Femur (tissue), 1 donor: ENCODE data around the gene CAPS.
A peak's percentile ranks its signal among the peaks of the same experiment; 100 is the strongest.
"Not testable (repeated sequence)": the region's sequence is repeated elsewhere in the genome, so short reads cannot be mapped to it uniquely, and the experiment has no call there.

Experiments
- DNase-seq: peaks from one replicate; pipeline ENCODE4 v3.0.0-alpha.2; 2017

The CAPS gene

DNA sequence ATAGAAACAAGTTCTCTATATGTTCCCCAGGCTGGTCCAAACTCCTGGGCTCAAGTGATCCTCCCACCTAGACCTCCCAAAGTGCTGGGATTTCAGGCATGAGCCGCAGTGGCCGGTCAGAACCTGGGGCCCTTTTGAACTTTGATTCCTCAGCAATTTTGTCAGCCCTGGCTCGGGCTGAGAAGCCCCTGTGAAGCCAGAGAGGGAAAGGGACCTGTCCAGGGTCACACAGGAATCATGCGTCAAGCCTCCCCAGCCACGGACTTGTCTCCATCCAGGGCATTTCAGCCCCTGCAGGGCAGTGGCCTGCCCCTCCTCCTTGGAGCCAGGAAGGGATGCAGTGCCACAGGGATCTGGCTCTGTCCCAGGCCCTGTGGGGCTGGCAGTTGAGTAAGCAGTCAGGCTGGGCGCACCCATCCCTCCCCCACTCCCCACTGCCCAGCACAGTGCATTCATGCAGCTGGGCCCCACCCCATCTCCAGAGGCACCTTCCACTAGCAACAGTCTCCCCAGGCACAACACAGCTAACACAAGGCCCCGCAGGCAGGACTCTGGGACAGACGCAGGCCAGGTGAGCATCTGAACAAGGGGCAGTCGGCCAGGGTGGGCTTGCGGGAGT, at the start of gene CAPS:
TSS of gene CAPS (plus strand) at position 516 of the 619 bp plus-strand sequence. CDS start 153 bp downstream, outside the sequence.
- no peak for DNase-seq

DNA sequence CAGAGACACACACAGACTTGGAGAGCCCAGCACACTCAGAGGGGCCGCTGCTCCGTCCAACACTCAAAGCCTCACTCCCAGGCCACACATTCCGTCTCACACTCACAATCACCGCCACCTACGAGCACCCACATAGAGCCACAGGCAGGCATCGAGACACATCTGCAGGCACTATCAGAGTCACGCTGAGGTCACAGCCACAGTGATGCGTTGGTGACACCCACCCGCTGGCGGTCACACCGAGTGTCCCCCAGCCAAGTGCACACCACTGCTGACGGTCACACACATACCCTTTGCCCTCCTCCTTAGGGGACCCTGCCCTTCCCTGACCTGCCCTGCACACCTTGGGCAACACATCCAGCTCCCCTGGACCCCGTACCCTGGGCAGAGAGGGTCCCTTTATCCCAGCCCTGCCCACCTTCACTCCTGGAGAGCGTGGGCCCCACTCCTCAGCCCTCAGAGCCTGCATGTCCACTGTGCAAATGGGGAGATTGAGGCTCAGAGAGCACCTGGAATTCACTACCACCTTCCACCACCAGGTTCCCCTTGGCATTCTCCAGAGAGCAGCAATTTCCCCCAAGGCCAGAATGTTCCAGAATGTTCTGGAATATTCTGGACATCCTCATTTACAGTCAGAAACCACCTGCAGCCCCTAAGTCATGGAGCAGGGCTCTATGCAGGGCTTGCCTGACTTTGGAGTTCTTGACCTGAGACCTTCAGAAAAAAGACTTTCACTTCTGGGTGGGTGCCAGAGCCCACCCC, 49.1 kb upstream of the CAPS start:
- DNase-seq = no peak

- no peak for DNase-seq
These were observed 48.3 kb upstream of the CAPS start for GRCh38 chr19:5865772-5866171.

DNA sequence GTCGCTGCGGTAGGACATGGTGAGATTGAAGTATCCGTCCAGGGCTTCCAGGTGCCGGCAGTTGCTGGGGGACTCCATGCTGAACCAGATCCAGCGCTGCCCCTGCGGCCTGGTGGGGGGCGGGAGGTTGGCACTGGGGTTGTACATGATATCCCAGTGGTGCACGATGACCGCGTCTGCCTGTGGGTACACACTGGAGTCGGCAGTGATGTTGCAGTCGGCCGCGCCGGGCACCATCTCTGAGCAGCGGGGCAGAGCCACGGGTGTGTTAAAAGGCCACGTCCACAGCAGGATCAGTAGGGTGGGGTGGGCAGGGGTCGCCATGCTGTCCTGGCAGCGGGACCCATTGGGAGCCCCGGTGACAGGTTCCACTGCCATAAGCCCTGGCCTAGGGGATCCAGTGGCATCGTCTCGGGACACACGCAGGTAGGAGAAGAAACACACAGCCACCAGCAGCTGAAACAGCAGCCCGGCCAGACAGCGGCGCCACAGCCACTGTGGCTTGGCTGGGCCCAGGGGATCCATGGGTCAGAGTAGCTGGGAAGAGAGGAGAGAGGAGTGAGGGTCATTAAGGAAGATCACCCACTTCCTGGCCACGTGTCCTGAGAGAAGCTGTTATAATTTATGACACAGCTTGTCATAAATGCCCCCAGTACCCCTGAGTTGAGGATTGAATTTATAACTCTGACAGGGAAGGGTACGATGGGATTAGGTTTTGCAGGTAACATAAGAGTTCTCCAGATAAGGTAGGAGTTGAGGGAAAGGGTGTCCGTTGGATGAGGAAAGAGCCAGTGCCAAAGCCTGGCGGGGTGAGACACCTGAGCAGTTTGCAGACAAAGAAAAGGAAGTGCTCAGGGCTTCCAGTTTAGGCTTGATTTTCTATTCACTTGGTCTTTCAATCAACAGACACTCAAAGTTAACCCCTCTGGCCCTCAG, 46.6 kb upstream of the CAPS start:
- DNase-seq = no peak

DNA sequence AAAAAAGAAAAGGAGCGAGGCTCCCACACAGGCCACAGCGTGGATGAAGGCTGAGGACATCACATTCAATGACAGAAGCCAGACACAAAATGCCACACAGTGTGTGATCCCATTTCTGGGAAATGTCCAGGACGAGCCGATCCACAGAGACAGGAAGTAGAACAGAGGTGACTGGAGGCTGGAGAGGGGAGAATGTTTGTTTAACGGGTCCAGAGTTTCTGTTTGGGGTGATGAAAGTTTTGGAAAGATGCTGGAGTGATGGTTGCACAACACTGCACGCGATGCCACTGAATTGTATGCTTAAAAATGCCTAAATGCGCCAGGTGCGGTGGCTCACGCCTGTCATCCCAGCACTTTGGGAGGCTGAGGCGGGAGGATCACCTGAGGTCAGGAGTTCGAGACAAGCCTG, 43.1 kb upstream of the CAPS start:
- DNase-seq = no peak

DNA sequence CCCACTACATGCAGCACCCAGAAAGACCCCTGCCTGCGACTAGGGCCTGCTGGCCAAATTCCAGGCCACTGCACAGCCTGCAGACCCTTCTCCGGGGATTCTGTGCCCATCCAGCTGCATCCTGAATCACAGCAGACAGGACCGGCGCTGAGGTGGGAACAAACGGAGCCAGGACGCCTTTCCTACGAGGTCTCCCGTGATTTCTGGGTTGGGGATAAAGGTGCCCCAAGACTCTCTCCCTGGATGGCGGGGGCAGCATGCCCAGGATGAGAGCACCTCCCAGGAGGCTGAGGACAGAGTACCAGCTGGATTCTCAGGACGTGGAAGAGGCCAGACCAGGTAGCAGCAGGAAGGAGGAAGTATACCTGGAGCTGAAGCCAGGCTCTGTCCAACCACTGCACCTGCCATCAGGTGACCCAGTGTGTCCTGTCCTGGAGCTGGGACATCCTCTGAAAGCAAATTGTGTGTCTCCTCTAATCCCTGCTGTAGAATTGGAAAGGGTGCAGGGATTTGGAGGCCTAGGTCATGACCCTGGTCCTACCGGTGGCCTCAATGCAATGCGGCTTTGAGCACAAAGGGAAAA, 40.3 kb upstream of the CAPS start:
- DNase-seq = no peak

DNA sequence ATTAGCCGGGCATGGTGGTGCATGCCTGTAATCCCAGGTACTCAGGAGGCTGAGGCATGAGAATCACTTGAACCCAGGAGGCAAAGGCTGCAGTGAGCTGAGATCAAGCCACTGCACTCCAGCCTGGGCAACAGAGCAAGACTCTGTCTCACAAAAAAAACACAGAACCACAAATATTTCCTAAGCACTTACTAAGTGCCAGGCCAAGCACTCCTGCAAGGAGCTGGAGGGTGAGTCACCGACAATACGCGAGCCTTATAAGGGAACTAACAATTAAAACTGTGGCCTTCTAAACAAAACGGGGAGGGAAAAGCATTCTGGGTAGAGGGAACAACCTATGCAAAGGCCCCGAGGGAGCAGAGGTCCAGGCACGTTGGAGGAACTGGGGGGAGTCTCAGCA, 39.6 kb upstream of the CAPS start:
- not testable (repeated sequence) for DNase-seq

DNA sequence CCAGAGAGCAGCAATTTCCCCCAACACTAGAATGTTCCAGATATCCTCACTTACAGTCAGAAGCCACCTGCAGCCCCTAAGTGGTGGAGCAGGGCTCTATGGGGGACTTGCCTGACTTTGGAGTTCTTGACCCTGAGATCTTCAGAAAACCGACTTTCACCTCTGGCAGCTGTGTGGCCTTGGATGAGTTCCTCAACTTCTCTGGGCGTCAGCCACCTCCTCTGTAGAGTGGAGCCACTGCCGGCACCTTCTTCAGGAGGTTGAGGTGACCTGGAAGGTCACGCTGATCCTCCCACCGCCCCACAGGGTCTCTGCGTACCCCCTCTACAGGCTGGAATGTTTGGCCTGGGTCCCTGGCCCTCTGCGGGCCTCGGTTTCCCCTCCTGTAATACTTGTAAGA, 36.6 kb upstream of the CAPS start:
- no peak for DNase-seq

DNA sequence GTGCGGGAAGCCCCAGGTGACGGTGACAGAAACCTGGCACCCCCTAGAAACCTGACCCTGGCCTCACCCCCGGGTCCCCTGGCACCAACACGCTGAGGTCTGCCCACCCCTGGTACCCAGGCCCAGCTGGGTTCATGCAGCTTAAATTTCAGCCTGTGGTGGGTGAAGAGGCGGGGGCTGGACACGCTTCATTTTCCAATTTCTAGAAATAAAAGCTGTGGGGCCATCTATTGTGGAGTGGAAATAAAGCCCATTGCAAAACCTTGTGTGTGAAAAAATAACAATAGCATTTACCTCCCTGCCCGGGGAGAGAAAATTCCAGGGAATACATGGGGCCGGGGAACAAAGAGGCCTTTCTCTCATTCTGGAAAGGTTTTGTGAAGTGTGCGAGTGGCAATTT, 36.2 kb upstream of the CAPS start:
- no peak for DNase-seq

DNA sequence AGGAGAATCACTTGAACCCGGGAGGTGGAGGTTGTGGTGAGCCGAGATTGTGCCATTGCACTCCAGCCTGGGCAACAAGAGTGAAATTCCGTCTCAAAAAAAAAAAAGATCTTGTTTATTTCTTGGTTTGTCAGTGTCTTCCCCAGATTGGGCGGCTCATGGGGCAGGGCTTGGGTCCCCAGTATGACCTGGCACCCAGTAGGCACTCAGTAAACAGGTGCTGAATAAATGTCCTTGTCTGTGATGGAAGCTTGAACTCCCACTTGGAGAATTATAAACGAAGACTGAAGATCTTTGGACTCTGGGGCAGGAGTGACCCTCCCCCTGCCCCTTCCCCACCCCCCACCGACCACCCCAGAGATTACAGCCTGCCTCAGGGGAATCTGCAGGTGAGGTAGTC, 33.9 kb upstream of the CAPS start:
- no peak for DNase-seq

GRCh38 chr19:5880604-5881078, 33.4 kb upstream of the CAPS start:
- DNase-seq = peak; percentile 86

GRCh38 chr19:5881543-5882299, 32.3 kb upstream of the CAPS start:
- no peak for DNase-seq

DNA sequence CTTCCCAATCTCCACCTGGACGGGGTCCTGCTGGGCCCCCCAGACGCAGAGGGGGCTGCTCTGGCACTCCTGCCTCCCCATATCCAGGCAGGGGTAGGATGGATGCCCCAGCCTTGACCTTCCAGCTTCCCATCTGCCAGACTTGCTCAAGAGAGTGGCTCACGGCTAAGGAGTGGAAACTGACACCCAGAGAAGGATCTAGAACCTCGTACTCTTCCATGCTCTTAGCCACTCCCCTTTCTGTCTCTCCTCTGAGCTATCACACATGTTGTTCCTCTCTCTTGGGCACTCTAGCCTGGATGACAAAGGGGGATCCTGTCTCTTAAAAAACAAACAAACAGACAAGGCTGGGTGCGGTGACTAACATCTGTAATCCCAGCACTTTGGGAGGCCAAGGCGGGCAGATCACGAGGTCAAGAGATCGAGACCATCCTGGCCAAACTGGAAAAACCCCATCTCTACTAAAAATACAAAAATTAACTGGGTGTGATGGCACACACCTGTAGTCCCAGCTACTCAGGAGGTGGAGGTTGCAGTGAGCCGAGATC, 31.6 kb upstream of the CAPS start:
- DNase-seq = no peak

DNA sequence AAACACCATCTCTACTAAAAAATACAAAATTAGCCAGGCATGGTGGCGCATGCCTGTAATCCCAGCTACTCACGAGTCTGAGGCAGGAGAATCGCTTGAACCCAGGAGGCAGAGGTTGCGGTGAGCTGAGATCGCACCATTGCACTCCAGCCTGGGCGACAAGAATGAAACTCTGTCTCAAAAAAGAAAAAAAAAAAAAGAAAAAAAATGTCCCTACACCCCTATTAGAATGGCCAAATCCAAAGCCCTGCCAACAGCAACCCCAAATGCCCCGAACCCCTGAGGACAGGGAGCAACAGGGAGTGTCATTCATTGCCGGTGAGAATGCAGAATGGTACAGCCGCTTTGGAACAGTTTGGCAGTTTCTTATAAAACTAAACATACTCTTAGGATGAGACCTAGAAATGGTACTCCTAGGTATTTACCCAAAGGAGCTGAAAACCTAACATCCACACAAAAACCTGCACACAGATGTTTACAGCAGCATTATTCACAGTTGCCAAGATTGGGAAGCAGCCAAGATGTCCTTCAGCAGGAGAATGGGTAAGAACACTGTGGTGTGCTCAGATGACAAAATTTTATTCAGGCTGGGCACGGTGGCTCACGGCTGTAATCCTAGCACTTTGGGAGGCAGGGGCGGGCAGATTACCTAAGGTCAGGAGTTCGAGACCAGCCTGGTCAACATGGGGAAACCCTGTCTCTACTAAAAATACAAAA, 30.7 kb upstream of the CAPS start:
- not testable (repeated sequence) for DNase-seq

DNA sequence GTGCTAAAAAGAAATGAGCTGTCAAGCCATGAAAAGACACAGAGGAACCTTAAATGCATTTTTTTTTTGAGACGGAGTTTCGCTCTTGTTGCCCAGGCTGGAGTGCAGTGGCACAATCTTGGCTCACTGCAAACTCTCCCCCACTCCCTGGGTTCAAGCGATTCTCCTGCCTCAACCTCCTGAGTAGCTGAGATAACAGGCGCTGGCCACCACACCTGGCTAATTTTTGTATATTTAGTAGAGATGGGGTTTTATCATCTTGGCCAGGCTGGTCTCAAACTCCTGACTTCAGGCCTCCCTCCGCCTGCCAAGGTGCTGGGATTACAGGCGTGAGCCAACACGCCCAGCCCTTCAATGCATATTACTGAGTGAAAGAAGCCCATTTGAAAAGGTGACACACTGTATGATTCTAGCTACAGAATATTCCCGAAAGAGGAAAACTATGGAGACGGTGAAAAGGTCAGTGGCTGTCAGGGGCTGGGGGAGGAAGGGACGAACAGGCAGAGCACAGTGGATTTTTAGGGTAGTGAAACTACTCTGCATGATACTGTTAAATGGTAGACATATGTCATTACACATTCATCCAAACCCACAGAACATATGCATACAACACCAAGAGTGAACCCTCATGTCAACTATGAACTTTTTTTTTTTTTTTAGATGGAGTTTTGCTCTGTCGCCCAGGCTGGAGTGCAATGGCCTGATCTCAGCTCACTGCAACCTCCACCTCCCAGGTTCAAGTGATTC, 29.8 kb upstream of the CAPS start:
- DNase-seq = not testable (repeated sequence)

GRCh38 chr19:5889288-5889971, 24.6 kb upstream of the CAPS start:
- no peak for DNase-seq

- no peak for DNase-seq
These were observed 24.0 kb upstream of the CAPS start for GRCh38 chr19:5890099-5890498.

DNA sequence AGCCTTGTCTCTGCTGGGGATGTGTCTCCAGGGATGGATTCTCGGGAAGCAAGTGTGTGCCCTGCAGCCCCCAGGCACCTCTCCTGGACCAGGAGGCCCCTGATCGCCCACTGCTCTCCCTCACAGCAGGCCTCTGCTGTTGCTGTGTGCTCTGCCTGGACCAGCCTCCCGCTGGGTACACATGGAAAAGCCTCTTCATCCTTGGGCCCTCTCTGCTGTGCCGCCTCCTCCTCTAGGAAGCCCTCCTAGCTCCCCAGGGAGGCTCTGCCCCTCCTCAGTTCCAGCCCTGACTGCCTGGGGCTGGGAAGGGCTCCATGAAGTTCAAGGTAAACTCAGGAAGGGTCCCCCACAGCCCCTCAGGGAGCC, 22.5 kb upstream of the CAPS start:
- peak; percentile 38 for DNase-seq

- DNase-seq = peak; percentile 64
These were observed 21.9 kb upstream of the CAPS start for GRCh38 chr19:5891938-5892771.
